SK-MEL-5 (cell line): ENCODE measurements around the gene CPSF7. TPM values are rescaled to one million over a fixed set of nuclear protein-coding genes. Genes with fewer than 3 reads are reported as not detected.
"Not testable (repeated sequence)": the region's sequence is repeated elsewhere in the genome, so short reads cannot be mapped to it uniquely, and the experiment has no call there.

Source experiments
- DNase-seq: peaks from one replicate; pipeline ENCODE4 v3.0.0-alpha.2; 2016; ENCODE audit warnings: low read depth, low spot score
- in situ Hi-C: cut with HindIII; loops from 2 replicates; pipeline ENCODE4 v1.10.0; 2016; ENCODE audit warnings: low sequenced_read_pairs, high pct_unique_total_duplicates, low pct_unique_long_range_greater_than_20kb
- total RNA-seq: library from RNA; depleted of rRNA; stranded (reverse); fragments of >200 nt; shearing (Covaris generic); gene quantifications from 2 replicates; pipeline ENCODE4 v1.2.3, GENCODE V29; 2014

Gene CPSF7
- total RNA-seq, 1 experiment from 2014 or later: 19.1 TPM

- in situ Hi-C loops: no loop called here
- peak; percentile 22 for DNase-seq
Observed at GRCh38 chr11:61406067-61406466, 23.7 kb downstream of the CPSF7 start.

GRCh38 chr11:61404641-61405040 lies 25.1 kb downstream of the CPSF7 start:
- in situ Hi-C loops: no loop called here
- DNase-seq: no peak

DNA sequence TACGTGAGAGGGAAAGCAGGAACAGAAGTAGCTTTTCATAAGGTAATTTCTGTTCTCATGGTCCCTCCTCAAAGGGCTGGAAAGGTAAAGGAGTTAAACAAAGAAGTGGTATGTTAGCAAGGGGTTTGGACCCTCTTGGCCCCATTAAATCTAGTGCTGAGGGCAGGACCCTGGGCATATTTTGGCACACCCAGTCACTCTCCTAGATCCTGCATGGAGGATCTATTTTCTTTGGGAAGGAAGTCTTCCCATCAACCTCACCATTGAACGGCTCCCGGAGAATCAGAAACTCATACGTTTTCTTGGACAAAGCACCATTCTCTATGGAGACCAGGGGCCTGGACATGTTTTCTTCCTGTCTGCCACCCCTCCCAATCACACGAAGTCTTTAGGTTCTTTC lies 25.7 kb downstream of the CPSF7 start:
- in situ Hi-C loops: no loop called here
- no peak for DNase-seq

- in situ Hi-C loops: no loop called here
- DNase-seq: no peak
Observed at GRCh38 chr11:61403658-61404057, 26.1 kb downstream of the CPSF7 start.

GRCh38 chr11:61401573-61401972 lies 28.2 kb downstream of the CPSF7 start:
- in situ Hi-C loops: no loop called here
- no peak for DNase-seq

GRCh38 chr11:61401173-61401572 lies 28.6 kb downstream of the CPSF7 start:
- DNase-seq: no peak
- in situ Hi-C loops: no loop called here

GRCh38 chr11:61392981-61393595 lies 36.7 kb downstream of the CPSF7 start:
- DNase-seq: no peak
- in situ Hi-C loops: no loop called here

DNA sequence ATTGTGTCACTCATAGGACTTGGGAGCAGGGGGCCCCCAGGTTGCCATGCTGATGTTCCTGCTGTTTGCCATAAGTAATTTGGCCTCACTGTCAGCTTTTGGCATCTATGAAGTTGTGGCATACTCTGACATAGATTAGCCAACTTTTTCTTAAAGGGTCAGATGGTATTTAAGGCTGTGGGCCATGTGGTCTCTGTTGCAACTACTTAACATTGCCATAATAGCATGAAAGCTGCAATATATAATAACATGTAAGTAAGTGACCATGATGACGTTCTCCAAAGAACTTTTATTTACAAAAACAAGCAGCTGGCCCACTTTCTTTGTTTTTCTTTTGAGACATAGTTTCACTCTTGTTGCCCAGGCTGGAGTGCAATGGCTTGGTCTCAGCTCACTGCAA lies 39.6 kb downstream of the CPSF7 start:
- in situ Hi-C loops: no loop called here
- DNase-seq: no peak

DNA sequence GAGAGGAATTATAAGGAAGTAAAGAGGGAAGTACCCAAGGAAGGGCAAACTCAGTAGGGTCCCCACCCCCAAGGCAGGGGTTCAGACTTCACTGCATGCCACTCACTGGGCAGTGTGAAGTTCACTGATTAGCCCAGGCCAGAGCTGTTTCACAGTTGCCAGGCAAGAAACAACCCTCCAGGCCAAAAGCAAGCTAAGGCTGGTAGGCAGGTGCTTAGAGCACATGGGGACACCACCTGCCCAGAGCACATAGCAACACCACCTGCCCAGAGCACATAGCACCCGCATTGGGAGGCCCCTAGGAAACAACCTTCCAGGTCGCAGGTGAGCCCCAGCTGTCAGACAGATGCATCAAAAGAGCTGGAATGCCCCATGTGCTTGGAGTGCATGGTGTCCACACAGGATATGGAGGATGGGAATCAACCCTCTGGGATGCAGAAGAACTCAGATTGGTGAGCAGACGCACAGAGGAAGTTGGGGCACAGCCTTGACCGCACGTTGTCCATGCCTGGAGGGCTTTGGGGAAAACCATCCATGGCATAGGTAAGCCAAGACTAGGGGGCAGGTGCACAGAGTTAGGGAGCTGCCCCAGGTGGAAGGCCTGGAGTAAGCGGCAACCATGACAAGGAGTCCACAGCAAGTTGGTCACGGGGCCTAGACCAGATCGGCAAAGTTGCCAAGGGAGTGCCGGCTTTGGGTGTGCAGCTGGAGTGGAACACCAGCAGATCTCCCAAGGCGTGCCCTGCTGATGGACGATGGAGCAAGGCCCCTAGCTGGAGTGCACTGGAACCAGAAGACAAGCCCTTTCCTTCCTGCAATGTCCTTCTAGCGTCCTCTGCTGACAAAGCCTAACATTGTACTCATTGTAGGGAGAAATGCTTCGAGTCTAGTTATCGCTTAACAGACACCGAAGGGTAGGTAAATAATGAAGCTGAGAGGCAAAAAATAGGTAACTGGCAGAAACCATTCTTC lies 45.2 kb downstream of the CPSF7 start:
- DNase-seq: peak; percentile 67
- in situ Hi-C loops: no loop called here

- DNase-seq, in situ Hi-C loops: not testable (repeated sequence)
Observed at GRCh38 chr11:61383859-61384258, 45.9 kb downstream of the CPSF7 start.

GRCh38 chr11:61380884-61381283 lies 48.9 kb downstream of the CPSF7 start:
- in situ Hi-C loops: no loop called here
- no peak for DNase-seq

- in situ Hi-C loops: no loop called here
- DNase-seq: no peak
Observed at GRCh38 chr11:61378713-61379313, 51.0 kb downstream of the CPSF7 start.

- in situ Hi-C loops: no loop called here
- no peak for DNase-seq
Observed at GRCh38 chr11:61377461-61378160, 52.2 kb downstream of the CPSF7 start.

- in situ Hi-C loops: no loop called here
- no peak for DNase-seq
Observed at GRCh38 chr11:61375761-61376108, 54.0 kb downstream of the CPSF7 start.

- in situ Hi-C loops: no loop called here
- DNase-seq: no peak
Observed at GRCh38 chr11:61372659-61373420, 56.9 kb downstream of the CPSF7 start.

DNA sequence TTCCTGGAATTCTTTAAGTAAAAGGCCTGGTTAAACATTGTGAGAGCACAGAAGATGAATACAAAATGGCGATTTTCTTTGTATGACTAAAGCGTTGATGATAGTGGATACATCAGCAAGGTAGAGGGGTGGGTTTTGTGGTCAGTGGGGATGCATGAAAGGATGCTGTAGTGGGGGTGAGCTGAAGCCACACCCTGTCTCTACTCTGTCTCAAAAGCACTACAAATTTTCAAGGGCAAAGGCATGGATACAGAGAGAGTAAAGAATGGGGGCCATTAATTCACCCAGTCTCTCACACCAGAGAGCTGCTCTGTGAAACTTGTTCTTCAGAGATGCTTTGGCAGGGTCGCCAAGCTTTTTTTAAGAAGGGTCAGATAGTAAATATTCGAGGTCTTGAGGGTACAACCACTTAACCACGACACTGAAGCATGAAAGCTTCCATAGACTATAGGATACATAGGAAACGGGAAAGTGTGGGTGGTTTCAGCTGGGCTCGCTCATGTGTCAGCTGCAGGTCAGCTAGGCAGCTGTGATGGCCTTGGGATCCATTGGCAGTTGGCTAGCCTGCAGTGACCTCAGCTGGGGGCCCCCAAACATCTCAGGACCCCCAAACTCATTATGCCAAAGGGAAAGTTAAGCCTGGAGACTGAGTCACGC lies 59.3 kb downstream of the CPSF7 start:
- DNase-seq: no peak
- in situ Hi-C loops: no loop called here
